ENCODE data around the gene CHST7. TPM values are rescaled to one million over a fixed set of nuclear protein-coding genes. Genes with fewer than 3 reads are reported as not detected.

The CHST7 gene
- total and polyA plus RNA-seq, 2 of the 13 experiments (the other 11 are each of a cell fraction or from before 2014, with no cell fraction given): 2.4 to 5.2 TPM

- TF ChIP-seq, protein P1, sequence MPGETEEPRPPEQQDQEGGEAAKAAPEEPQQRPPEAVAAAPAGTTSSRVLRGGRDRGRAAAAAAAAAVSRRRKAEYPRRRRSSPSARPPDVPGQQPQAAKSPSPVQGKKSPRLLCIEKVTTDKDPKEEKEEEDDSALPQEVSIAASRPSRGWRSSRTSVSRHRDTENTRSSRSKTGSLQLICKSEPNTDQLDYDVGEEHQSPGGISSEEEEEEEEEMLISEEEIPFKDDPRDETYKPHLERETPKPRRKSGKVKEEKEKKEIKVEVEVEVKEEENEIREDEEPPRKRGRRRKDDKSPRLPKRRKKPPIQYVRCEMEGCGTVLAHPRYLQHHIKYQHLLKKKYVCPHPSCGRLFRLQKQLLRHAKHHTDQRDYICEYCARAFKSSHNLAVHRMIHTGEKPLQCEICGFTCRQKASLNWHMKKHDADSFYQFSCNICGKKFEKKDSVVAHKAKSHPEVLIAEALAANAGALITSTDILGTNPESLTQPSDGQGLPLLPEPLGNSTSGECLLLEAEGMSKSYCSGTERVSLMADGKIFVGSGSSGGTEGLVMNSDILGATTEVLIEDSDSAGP (CRISPR knock-in tag; IDR thresholded peaks at IDR 0.05; ENCODE audit: borderline replicate concordance): no peak
- no peak for TF ChIP-seq TMF1 (CRISPR knock-in tag; IDR thresholded peaks at IDR 0.05; ENCODE audit: low read depth)
Observed at GRCh38 chrX:46630141-46630540, 56.6 kb downstream of the CHST7 start (continued).

DNA sequence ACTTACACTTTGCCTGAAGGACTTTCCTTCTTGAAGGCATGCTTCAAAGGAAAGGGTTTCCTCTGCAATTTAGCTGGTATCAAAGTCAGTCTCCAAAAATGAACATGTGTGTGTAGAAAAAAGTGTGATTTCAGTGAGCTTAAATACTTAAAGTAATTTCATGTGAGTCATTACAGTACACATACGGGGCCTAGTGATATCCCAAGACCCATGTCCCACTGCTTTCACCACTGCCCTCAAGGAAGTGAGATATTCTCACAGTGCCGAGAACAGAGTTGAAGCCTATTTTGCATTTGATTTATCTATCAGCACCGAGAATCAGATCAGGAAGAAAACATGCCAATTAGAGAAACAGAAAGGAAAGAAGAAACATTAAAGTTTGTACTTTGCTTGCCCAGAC, 61.0 kb downstream of the CHST7 start:
- intact Hi-C loops (cut with micrococcal nuclease; ENCODE audit: unreplicated experiment) (no loop called here), in situ Hi-C loops (cut with HindIII; ENCODE audit: extremely low pct_ligation_motif_present, low pct_unique_long_range_greater_than_20kb) (no loop called here)
- ChIA-PET CTCF (ENCODE audit: low intra/inter-chr PET ratio, low total read pairs) (no interaction called here), POLR2A (no interaction called here)
- DNase-seq (ENCODE audit: low spot score) (no peak), FAIRE-seq (no peak), ATAC-seq (no peak)
- TF ChIP-seq HMG20B (CRISPR knock-in tag; conservative IDR thresholded peaks at IDR 0.05): no peak
- no peak for TF ChIP-seq ZNF34 (CRISPR knock-in tag; IDR thresholded peaks at IDR 0.05; ENCODE audit: borderline replicate concordance)
- no peak for TF ChIP-seq HMG20A (CRISPR knock-in tag; IDR thresholded peaks at IDR 0.05; ENCODE audit: borderline replicate concordance)
- TF ChIP-seq ZNF747 (CRISPR knock-in tag; IDR thresholded peaks at IDR 0.05; ENCODE audit: borderline replicate concordance): no peak
- TF ChIP-seq ZFP1 (CRISPR knock-in tag; IDR thresholded peaks at IDR 0.05): no peak
- TF ChIP-seq ZNF672 (CRISPR knock-in tag; IDR thresholded peaks at IDR 0.05): no peak
- no peak for TF ChIP-seq ASH2L (IDR thresholded peaks at IDR 0.05; ENCODE audit: insufficient read length, low read depth, low read length)
- no peak for TF ChIP-seq PRMT3 (CRISPR knock-in tag; IDR thresholded peaks at IDR 0.05; ENCODE audit: borderline replicate concordance, low read depth)
- no peak for TF ChIP-seq ZNF773 (CRISPR knock-in tag; IDR thresholded peaks at IDR 0.05; ENCODE audit: borderline replicate concordance)
- no peak for TF ChIP-seq ETV5 (CRISPR knock-in tag; IDR thresholded peaks at IDR 0.05; ENCODE audit: borderline replicate concordance)
- no peak for TF ChIP-seq ELF3 (CRISPR knock-in tag; IDR thresholded peaks at IDR 0.05)
- H3K9me3 ChIP-seq (ENCODE audit: low read length): no peaks in the 10 kb centered on the region
- H3K27ac ChIP-seq (ENCODE audit: extremely low read length, insufficient read depth, low read length): no peak overlapping the region
- WGBS (ENCODE audit: low lambda C conversion rate): 86% methylated on average over 3 of the region's 3 CpGs
- H3K9ac ChIP-seq (ENCODE audit: insufficient read depth, low read depth, low read length): no peak overlapping the region
- H3K4me3 ChIP-seq (replicated peaks in 1 of 3; ENCODE audit: insufficient read depth in 1 of 3, low read depth in 2 of 3, low read length in 3 of 3): no peak overlapping the region
- H3K4me1 ChIP-seq (ENCODE audit: insufficient read depth, low read length): no peaks in the 10 kb centered on the region
- H3K27me3 ChIP-seq (ENCODE audit: control insufficient read depth in 1 of 2, insufficient read depth in 2 of 2, low read length in 2 of 2): no peaks in the 10 kb centered on the region
- no peaks in the 10 kb centered on the region for H3K79me2 ChIP-seq (ENCODE audit: insufficient read depth, low read length)
- H3K36me3 ChIP-seq (replicated peaks in 1 of 2; ENCODE audit: control insufficient read depth in 1 of 2, insufficient read depth in 2 of 2, low read length in 2 of 2): no peaks in the 10 kb centered on the region
- H2AFZ ChIP-seq (ENCODE audit: low read length): no peak overlapping the region
- BruUV-seq (replicated peaks): no TSS peak
- no peaks in the 10 kb centered on the region for H4K20me1 ChIP-seq (ENCODE audit: insufficient read depth, low read length)
- H3K4me2 ChIP-seq (ENCODE audit: low read depth, low read length): no peak overlapping the region

Measured in HepG2 (cell line).